ENCODE measurements around the gene TNS3. TPM values are rescaled to one million over a fixed set of nuclear protein-coding genes. Genes with fewer than 3 reads are reported as not detected.

Gene TNS3
- total and polyA plus RNA-seq, 9 of the 15 experiments (the other 6 are each of a cell fraction or from before 2014, with no cell fraction given): 0.20 TPM; not detected in 8

- no peaks in the 10 kb centered on the region for H3K79me2 ChIP-seq (ENCODE audit: control insufficient read depth, insufficient read depth, low read length)
- ChIA-PET CTCF (ENCODE audit: low intra/inter-chr PET ratio) (no interaction called here), POLR2A (interaction anchor here (0.6 kb wide), 1 partner anchor 165 kb away, joined by 3 read pairs; no protein-coding TSS in a partner anchor)
- ATAC-seq (no peak), FAIRE-seq (no peak), DNase-seq (ENCODE audit: extremely low read depth in 1 of 4, low spot score in 3 of 4) (no peak)
- H4K20me1 ChIP-seq (replicated peaks; ENCODE audit: control insufficient read depth, insufficient read depth, low read length): 0 out of 2 replicates have a peak, but pooled peaks cover 4% of the 10 kb centered on the region
- no peak for TF ChIP-seq CTCF (IDR thresholded peaks at IDR 0.05 in 2 of 3, conservative IDR thresholded peaks at IDR 0.05 in 1 of 3; ENCODE audit: insufficient read depth in 2 of 3, low read depth in 1 of 3, low read length in 3 of 3)
- TF ChIP-seq SIX5 (IDR thresholded peaks at IDR 0.05; ENCODE audit: borderline replicate concordance in 1 of 2, insufficient read depth in 1 of 2, low read depth in 1 of 2, low read length in 2 of 2): no peak
- no peak for TF ChIP-seq ZNF785 (CRISPR knock-in tag; IDR thresholded peaks at IDR 0.05)
- TF ChIP-seq, protein P1, sequence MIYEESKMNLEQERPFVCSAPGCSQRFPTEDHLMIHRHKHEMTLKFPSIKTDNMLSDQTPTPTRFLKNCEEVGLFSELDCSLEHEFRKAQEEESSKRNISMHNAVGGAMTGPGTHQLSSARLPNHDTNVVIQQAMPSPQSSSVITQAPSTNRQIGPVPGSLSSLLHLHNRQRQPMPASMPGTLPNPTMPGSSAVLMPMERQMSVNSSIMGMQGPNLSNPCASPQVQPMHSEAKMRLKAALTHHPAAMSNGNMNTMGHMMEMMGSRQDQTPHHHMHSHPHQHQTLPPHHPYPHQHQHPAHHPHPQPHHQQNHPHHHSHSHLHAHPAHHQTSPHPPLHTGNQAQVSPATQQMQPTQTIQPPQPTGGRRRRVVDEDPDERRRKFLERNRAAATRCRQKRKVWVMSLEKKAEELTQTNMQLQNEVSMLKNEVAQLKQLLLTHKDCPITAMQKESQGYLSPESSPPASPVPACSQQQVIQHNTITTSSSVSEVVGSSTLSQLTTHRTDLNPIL (CRISPR knock-in tag; IDR thresholded peaks at IDR 0.05): no peak
- no peak for TF ChIP-seq ZNF75A (CRISPR knock-in tag; IDR thresholded peaks at IDR 0.05)
- no peak for TF ChIP-seq ZNF146 (CRISPR knock-in tag; IDR thresholded peaks at IDR 0.05; ENCODE audit: unreplicated experiment)
- no peak for TF ChIP-seq ZNF263 (CRISPR knock-in tag; IDR thresholded peaks at IDR 0.05; ENCODE audit: borderline replicate concordance)
- no peak for TF ChIP-seq ZNF699 (CRISPR knock-in tag; IDR thresholded peaks at IDR 0.05; ENCODE audit: insufficient replicate concordance)
- no peak for TF ChIP-seq ZNF212 (CRISPR knock-in tag; IDR thresholded peaks at IDR 0.05)
- TF ChIP-seq ETV5 (CRISPR knock-in tag; IDR thresholded peaks at IDR 0.05; ENCODE audit: low read depth): no peak
- no peak for TF ChIP-seq RNF2 (IDR thresholded peaks at IDR 0.05)
- TF ChIP-seq, protein P2, sequence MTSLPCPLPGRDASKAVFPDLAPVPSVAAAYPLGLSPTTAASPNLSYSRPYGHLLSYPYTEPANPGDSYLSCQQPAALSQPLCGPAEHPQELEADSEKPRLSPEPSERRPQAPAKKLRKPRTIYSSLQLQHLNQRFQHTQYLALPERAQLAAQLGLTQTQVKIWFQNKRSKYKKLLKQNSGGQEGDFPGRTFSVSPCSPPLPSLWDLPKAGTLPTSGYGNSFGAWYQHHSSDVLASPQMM (CRISPR knock-in tag; IDR thresholded peaks at IDR 0.05): no peak
- TF ChIP-seq PHTF2 (CRISPR knock-in tag; IDR thresholded peaks at IDR 0.05): no peak
- TF ChIP-seq GTF2E2 (tag; IDR thresholded peaks at IDR 0.05): no peak
- TF ChIP-seq, protein P3, sequence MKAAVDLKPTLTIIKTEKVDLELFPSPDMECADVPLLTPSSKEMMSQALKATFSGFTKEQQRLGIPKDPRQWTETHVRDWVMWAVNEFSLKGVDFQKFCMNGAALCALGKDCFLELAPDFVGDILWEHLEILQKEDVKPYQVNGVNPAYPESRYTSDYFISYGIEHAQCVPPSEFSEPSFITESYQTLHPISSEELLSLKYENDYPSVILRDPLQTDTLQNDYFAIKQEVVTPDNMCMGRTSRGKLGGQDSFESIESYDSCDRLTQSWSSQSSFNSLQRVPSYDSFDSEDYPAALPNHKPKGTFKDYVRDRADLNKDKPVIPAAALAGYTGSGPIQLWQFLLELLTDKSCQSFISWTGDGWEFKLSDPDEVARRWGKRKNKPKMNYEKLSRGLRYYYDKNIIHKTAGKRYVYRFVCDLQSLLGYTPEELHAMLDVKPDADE (conservative IDR thresholded peaks at IDR 0.05; ENCODE audit: control insufficient read depth, low read depth, low read length): no peak
- H3K36me3 ChIP-seq (ENCODE audit: control insufficient read depth, insufficient read depth, low read length): no peaks in the 10 kb centered on the region
- no TSS peak for BruUV-seq (replicated peaks)
- H3K4me2 ChIP-seq (ENCODE audit: insufficient read depth, low read length): no peak overlapping the region
- in situ Hi-C loops (cut with MboI) (no loop called here), intact Hi-C loops (cut with micrococcal nuclease) (no loop called here)
- no peak overlapping the region for H3K4me3 ChIP-seq
- H3K9me3 ChIP-seq (replicated peaks; ENCODE audit: control insufficient read depth, insufficient read depth, low read depth, low read length): no peaks in the 10 kb centered on the region
- H3K9me1 ChIP-seq (ENCODE audit: control insufficient read depth, insufficient read depth, low read length): no peaks in the 10 kb centered on the region
- H3K9ac ChIP-seq (ENCODE audit: insufficient read depth in 1 of 2, low read depth in 2 of 2, low read length in 2 of 2): no peak overlapping the region
- H3K27ac ChIP-seq (ENCODE audit: extremely low read depth, low read depth, low read length): no peak overlapping the region
- peaks cover 15 to 73% of the 10 kb centered on the region in 2 experiments; a peak in 4 of 5 replicates for H3K27me3 ChIP-seq (ENCODE audit: control insufficient read depth in 2 of 2, insufficient read depth in 2 of 2, low read length in 2 of 2)
- 0% methylated on average over 9 of the region's 11 CpGs for WGBS (ENCODE audit: insufficient coverage, low coverage, missing lambda C conversion rate)
- H2AFZ ChIP-seq (ENCODE audit: low read depth, low read length): no peak overlapping the region
- H3K4me1 ChIP-seq (replicated peaks in 1 of 2; ENCODE audit: control insufficient read depth in 2 of 2, insufficient read depth in 2 of 2, low read length in 2 of 2): no peaks in the 10 kb centered on the region
Measured at GRCh38 chr7:47501406-47501805, 80.5 kb downstream of the TNS3 start.
